ENCODE measurements around the gene MT1HL1.

Gene MT1HL1

GRCh38 chr1:237042892-237043576, 38.8 kb upstream of the MT1HL1 start:
- peak; percentile 17 for DNase-seq (ENCODE audit: low read depth)
- TF ChIP-seq CTCF (conservative IDR thresholded peaks at IDR 0.05; ENCODE audit: low read depth, low read length): no peak
- H3K4me3 ChIP-seq (ENCODE audit: low read length): peak overlapping the region; percentile 40

- peak overlapping the region; percentile 40 for H3K4me3 ChIP-seq (ENCODE audit: low read length)
- TF ChIP-seq CTCF (conservative IDR thresholded peaks at IDR 0.05; ENCODE audit: low read depth, low read length): no peak
- no peak for DNase-seq (ENCODE audit: low read depth)
Observed at GRCh38 chr1:237042526-237042891, 38.3 kb upstream of the MT1HL1 start.

GRCh38 chr1:237041795-237042525, 37.7 kb upstream of the MT1HL1 start, which contains the start of gene RYR2:
Gene RYR2, plus strand, starts transcription at chr1:237042184. Its CDS starts 338 bp downstream, at chr1:237042522.
- peak within 1 kb of the TSS; percentile 40 for H3K4me3 ChIP-seq (ENCODE audit: low read length)
- TF ChIP-seq CTCF (conservative IDR thresholded peaks at IDR 0.05; ENCODE audit: low read depth, low read length): peak; percentile 57
- DNase-seq (ENCODE audit: low read depth): no peak

- TF ChIP-seq CTCF (conservative IDR thresholded peaks at IDR 0.05; ENCODE audit: low read depth, low read length): no peak
- DNase-seq (ENCODE audit: low read depth): no peak
- peak overlapping the region; percentile 37 for H3K4me3 ChIP-seq (ENCODE audit: low read length)
Observed at GRCh38 chr1:237041461-237041794, 37.2 kb upstream of the MT1HL1 start.

GRCh38 chr1:237040823-237041222, 36.6 kb upstream of the MT1HL1 start:
- no peak for DNase-seq (ENCODE audit: low read depth)
- TF ChIP-seq CTCF (conservative IDR thresholded peaks at IDR 0.05; ENCODE audit: low read depth, low read length): no peak
- H3K4me3 ChIP-seq (ENCODE audit: low read length): no peak overlapping the region

- no peak for DNase-seq (ENCODE audit: low read depth)
- no peak overlapping the region for H3K4me3 ChIP-seq (ENCODE audit: low read length)
- no peak for TF ChIP-seq CTCF (conservative IDR thresholded peaks at IDR 0.05; ENCODE audit: low read depth, low read length)
Observed at GRCh38 chr1:237038211-237038610, 34.0 kb upstream of the MT1HL1 start.

GRCh38 chr1:237035759-237036158, 31.5 kb upstream of the MT1HL1 start:
- DNase-seq (ENCODE audit: low read depth): no peak
- TF ChIP-seq CTCF (conservative IDR thresholded peaks at IDR 0.05; ENCODE audit: low read depth, low read length): no peak
- H3K4me3 ChIP-seq (ENCODE audit: low read length): no peak overlapping the region

Measured in retinal pigment epithelial cell (primary cell).